Measurements from ENCODE around the gene RPL27. TPM values are rescaled to one million over a fixed set of nuclear protein-coding genes. Genes with fewer than 3 reads are reported as not detected.

The RPL27 gene
- polyA plus RNA-seq, 1 donor (not counting 4 experiments of a cell fraction or from before 2014, with no cell fraction given) = 7,614 TPM

GRCh38 chr17:43019418-43019817 lies 21.2 kb downstream of the RPL27 start:
- Histone ChIP-seq H3K9ac (ENCODE audit: control insufficient read depth, extremely low read depth, insufficient read depth, low read length) (no peak overlapping the region), H3K79me2 (ENCODE audit: control insufficient read depth, insufficient read depth, low read length) (peaks cover 20% of the 10 kb centered on the region), H3K4me1 (ENCODE audit: control insufficient read depth, extremely low read depth, insufficient read depth, low read length) (peaks cover 14% of the 10 kb centered on the region), H3K9me3 (ENCODE audit: control insufficient read depth, low read depth, low read length) (no peaks in the 10 kb centered on the region), H3K27ac (ENCODE audit: control insufficient read depth, insufficient read depth, low read length) (no peak overlapping the region), H4K20me1 (ENCODE audit: control insufficient read depth, extremely low read depth, insufficient read depth, low read length) (no peaks in the 10 kb centered on the region), H3K36me3 (ENCODE audit: control insufficient read depth in 2 of 2, extremely low read depth in 1 of 2, insufficient read depth in 2 of 2, low read length in 2 of 2) (peaks cover 16 to 27% of the 10 kb centered on the region in 2 experiments), H3K9me1 (ENCODE audit: control insufficient read depth, extremely low read depth, insufficient read depth, low read length) (no peaks in the 10 kb centered on the region), H3K4me2 (ENCODE audit: control insufficient read depth, extremely low read depth, insufficient read depth, low read depth, low read length) (no peak overlapping the region), H2AFZ (ENCODE audit: control insufficient read depth, low read length) (no peak overlapping the region), H3K27me3 (ENCODE audit: control insufficient read depth, extremely low read depth, insufficient read depth, low read length) (peaks cover under 1% of the 10 kb centered on the region), H3K4me3 (ENCODE audit: control insufficient read depth in 2 of 3, extremely low read depth in 1 of 3, insufficient read depth in 2 of 3, low read depth in 1 of 3, low read length in 3 of 3) (no peak overlapping the region)
- dilution Hi-C loops (cut with MboI; ENCODE audit: extremely low pct_ligation_motif_present, low sequenced_read_pairs) = no loop called here
- TF ChIP-seq EZH2 (IDR thresholded peaks at IDR 0.05; ENCODE audit: low read length) = no peak
- no peak for TF ChIP-seq CTCF (optimal IDR thresholded peaks at IDR 0.05 in 1 of 3, IDR thresholded peaks at IDR 0.05 in 1 of 3, conservative IDR thresholded peaks at IDR 0.05 in 1 of 3; ENCODE audit: extremely low read depth in 1 of 3, insufficient read depth in 2 of 3, low read length in 3 of 3)
- FAIRE-seq (no peak), DNase-seq (ENCODE audit: low read depth, low spot score) (no peak)

- H3K9me1 ChIP-seq (ENCODE audit: control insufficient read depth, extremely low read depth, insufficient read depth, low read length) = no peaks in the 10 kb centered on the region
- peak overlapping the region; percentile 10 for H3K4me2 ChIP-seq (ENCODE audit: control insufficient read depth, extremely low read depth, insufficient read depth, low read depth, low read length)
- H3K9ac ChIP-seq (ENCODE audit: control insufficient read depth, extremely low read depth, insufficient read depth, low read length) = no peak overlapping the region
- H3K79me2 ChIP-seq (ENCODE audit: control insufficient read depth, insufficient read depth, low read length) = peaks cover 20% of the 10 kb centered on the region
- H3K9me3 ChIP-seq (ENCODE audit: control insufficient read depth, low read depth, low read length) = no peaks in the 10 kb centered on the region
- FAIRE-seq (no peak), DNase-seq (ENCODE audit: low read depth, low spot score) (no peak)
- dilution Hi-C loops (cut with MboI; ENCODE audit: extremely low pct_ligation_motif_present, low sequenced_read_pairs) = no loop called here
- H3K27ac ChIP-seq (ENCODE audit: control insufficient read depth, insufficient read depth, low read length) = no peak overlapping the region
- TF ChIP-seq EZH2 (IDR thresholded peaks at IDR 0.05; ENCODE audit: low read length) (no peak), CTCF (optimal IDR thresholded peaks at IDR 0.05 in 1 of 3, IDR thresholded peaks at IDR 0.05 in 1 of 3, conservative IDR thresholded peaks at IDR 0.05 in 1 of 3; ENCODE audit: extremely low read depth in 1 of 3, insufficient read depth in 2 of 3, low read length in 3 of 3) (no peak)
- no peaks in the 10 kb centered on the region for H4K20me1 ChIP-seq (ENCODE audit: control insufficient read depth, extremely low read depth, insufficient read depth, low read length)
- peaks cover 14% of the 10 kb centered on the region for H3K4me1 ChIP-seq (ENCODE audit: control insufficient read depth, extremely low read depth, insufficient read depth, low read length)
- no peak overlapping the region for H2AFZ ChIP-seq (ENCODE audit: control insufficient read depth, low read length)
- H3K27me3 ChIP-seq (ENCODE audit: control insufficient read depth, extremely low read depth, insufficient read depth, low read length) = peaks cover 5% of the 10 kb centered on the region
- H3K36me3 ChIP-seq (ENCODE audit: control insufficient read depth in 2 of 2, extremely low read depth in 1 of 2, insufficient read depth in 2 of 2, low read length in 2 of 2) = peaks cover 11 to 25% of the 10 kb centered on the region in 2 experiments
- H3K4me3 ChIP-seq (ENCODE audit: control insufficient read depth in 2 of 3, extremely low read depth in 1 of 3, insufficient read depth in 2 of 3, low read depth in 1 of 3, low read length in 3 of 3) = no peak overlapping the region
Observed at GRCh38 chr17:43020030-43020621, 21.9 kb downstream of the RPL27 start.
